Spleen (tissue), 7 donors: ENCODE results near the gene EPN2.

Source experiments
- POLR2A ChIP-seq, 3 donors: fragments of 450-650 bp; IDR thresholded peaks; one replicate each; pipeline ENCODE4 v1.5.1; 2017; ENCODE audit warnings: antibody characterized with exemption in 3 of 3, mild to moderate bottlenecking in 1 of 3
- TF ChIP-seq, protein P1 (sequence below), 11 experiments: fragments of 200-600 bp in 7 of 11; fragments of 450-650 bp in 4 of 11; sonication (generic) in 4 of 11; IDR thresholded peaks in 8 of 11; conservative IDR thresholded peaks in 3 of 11; 1 replicate in 7 of 11; 2 replicates in 4 of 11; pipeline versions ENCODE4 v1.4.0 to v1.8.0; 2016 to 2021; ENCODE audit warnings: antibody characterized with exemption in 11 of 11, inconsistent platforms in 4 of 11, mild to moderate bottlenecking in 1 of 11
- donor health status: DM: no; HTN: no; CAD: no; lungs with moderate emphysema.
- donor health status: DM: no; HTN: no; CAD: no.
- donor health status: DM: no; HTN: no; CAD: no.

GRCh38 chr17:19299866-19300265, 62.7 kb downstream of the EPN2 start:
- TF ChIP-seq, protein P1, sequence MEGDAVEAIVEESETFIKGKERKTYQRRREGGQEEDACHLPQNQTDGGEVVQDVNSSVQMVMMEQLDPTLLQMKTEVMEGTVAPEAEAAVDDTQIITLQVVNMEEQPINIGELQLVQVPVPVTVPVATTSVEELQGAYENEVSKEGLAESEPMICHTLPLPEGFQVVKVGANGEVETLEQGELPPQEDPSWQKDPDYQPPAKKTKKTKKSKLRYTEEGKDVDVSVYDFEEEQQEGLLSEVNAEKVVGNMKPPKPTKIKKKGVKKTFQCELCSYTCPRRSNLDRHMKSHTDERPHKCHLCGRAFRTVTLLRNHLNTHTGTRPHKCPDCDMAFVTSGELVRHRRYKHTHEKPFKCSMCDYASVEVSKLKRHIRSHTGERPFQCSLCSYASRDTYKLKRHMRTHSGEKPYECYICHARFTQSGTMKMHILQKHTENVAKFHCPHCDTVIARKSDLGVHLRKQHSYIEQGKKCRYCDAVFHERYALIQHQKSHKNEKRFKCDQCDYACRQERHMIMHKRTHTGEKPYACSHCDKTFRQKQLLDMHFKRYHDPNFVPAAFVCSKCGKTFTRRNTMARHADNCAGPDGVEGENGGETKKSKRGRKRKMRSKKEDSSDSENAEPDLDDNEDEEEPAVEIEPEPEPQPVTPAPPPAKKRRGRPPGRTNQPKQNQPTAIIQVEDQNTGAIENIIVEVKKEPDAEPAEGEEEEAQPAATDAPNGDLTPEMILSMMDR (IDR thresholded peaks at IDR 0.05 in 8 of 11, conservative IDR thresholded peaks at IDR 0.05 in 3 of 11): no peak
- TF ChIP-seq POLR2A (IDR thresholded peaks at IDR 0.05): no peak
